Activated T-helper 1 cell treated with anti-CD3 and anti-CD28 coated beads, Interleukin-12 subunit alpha, Interleukin-12 subunit beta, Interleukin-2, Interleukin-4 antibody, amounts not matched to agents 30 ng/mL and 10 ng/mL and 1 ng/mL, durations not matched to agents 14 hours and 24 hours and 36 hours (primary cell): Measurements from ENCODE around the gene FBXO10. TPM values are rescaled to one million over a fixed set of nuclear protein-coding genes. Genes with fewer than 3 reads are reported as not detected.
A peak's percentile ranks its signal among the peaks of the same experiment; 100 is the strongest.
"Not testable (repeated sequence)": the region's sequence is repeated elsewhere in the genome, so short reads cannot be mapped to it uniquely, and the experiment has no call there.

Experiments used
- DNase-seq: peaks from one replicate; pipeline ENCODE4 v3.0.0; 2021; ENCODE audit warnings: low spot score
- H3K27ac Mint-ChIP-seq: one replicate; pipeline ENCODE4 v1.8.0; 2021; ENCODE audit warnings: mild to moderate bottlenecking, mixed read lengths
- H3K27me3 Mint-ChIP-seq: one replicate; pipeline ENCODE4 v1.8.0; 2022; ENCODE audit warnings: mild to moderate bottlenecking, moderate library complexity, mixed read lengths; ENCODE audit not compliant: insufficient read depth
- H3K36me3 Mint-ChIP-seq: one replicate; pipeline ENCODE4 v1.8.0; 2021; ENCODE audit warnings: low read depth, mixed read lengths
- H3K4me1 Mint-ChIP-seq: one replicate; pipeline ENCODE4 v1.8.0; 2021; ENCODE audit warnings: low read depth, mixed read lengths
- H3K4me3 Mint-ChIP-seq: one replicate; pipeline ENCODE4 v1.8.0; 2021; ENCODE audit warnings: mild to moderate bottlenecking, moderate library complexity, mixed read lengths
- H3K9me3 Mint-ChIP-seq: one replicate; pipeline ENCODE4 v1.8.0; 2021; ENCODE audit warnings: mixed read lengths
- intact Hi-C: fragments of 100-400 bp; cut with micrococcal nuclease; formaldehyde crosslinking; loops from one replicate; pipeline ENCODE4 v1.15.1; 2024
- total RNA-seq: library from RNA; stranded (reverse); gene quantifications from 2 replicates; pipeline ENCODE4 v1.2.3, GENCODE V29; 2022

Gene FBXO10
- total RNA-seq, 1 donor from 2014 or later, result 2.9 TPM

GRCh38 chr9:37534901-37535300, 41.3 kb downstream of the FBXO10 start:
- intact Hi-C loops, result no loop called here
- Mint-ChIP-seq H3K9me3 (no peaks in the 10 kb centered on the region), H3K27me3 (no peaks in the 10 kb centered on the region), H3K4me1 (no peaks in the 10 kb centered on the region), H3K36me3 (no peaks in the 10 kb centered on the region), H3K27ac (no peak overlapping the region), H3K4me3 (no peak overlapping the region)
- DNase-seq, result no peak

GRCh38 chr9:37534412-37534811, 41.8 kb downstream of the FBXO10 start:
- no peaks in the 10 kb centered on the region for H3K9me3 Mint-ChIP-seq
- H3K27ac Mint-ChIP-seq, result no peak overlapping the region
- no peak for DNase-seq
- H3K4me3 Mint-ChIP-seq, result no peak overlapping the region
- intact Hi-C loops, result no loop called here
- H3K27me3 Mint-ChIP-seq, result no peaks in the 10 kb centered on the region
- no peaks in the 10 kb centered on the region for H3K36me3 Mint-ChIP-seq
- no peaks in the 10 kb centered on the region for H3K4me1 Mint-ChIP-seq

- H3K4me3 Mint-ChIP-seq, result no peak overlapping the region
- H3K36me3 Mint-ChIP-seq, result no peaks in the 10 kb centered on the region
- intact Hi-C loops, result no loop called here
- no peaks in the 10 kb centered on the region for H3K9me3 Mint-ChIP-seq
- H3K27me3 Mint-ChIP-seq, result no peaks in the 10 kb centered on the region
- no peak for DNase-seq
- H3K27ac Mint-ChIP-seq, result no peak overlapping the region
- H3K4me1 Mint-ChIP-seq, result peaks cover 5% of the 10 kb centered on the region
Measured at GRCh38 chr9:37531699-37532098, 44.5 kb downstream of the FBXO10 start.

DNA sequence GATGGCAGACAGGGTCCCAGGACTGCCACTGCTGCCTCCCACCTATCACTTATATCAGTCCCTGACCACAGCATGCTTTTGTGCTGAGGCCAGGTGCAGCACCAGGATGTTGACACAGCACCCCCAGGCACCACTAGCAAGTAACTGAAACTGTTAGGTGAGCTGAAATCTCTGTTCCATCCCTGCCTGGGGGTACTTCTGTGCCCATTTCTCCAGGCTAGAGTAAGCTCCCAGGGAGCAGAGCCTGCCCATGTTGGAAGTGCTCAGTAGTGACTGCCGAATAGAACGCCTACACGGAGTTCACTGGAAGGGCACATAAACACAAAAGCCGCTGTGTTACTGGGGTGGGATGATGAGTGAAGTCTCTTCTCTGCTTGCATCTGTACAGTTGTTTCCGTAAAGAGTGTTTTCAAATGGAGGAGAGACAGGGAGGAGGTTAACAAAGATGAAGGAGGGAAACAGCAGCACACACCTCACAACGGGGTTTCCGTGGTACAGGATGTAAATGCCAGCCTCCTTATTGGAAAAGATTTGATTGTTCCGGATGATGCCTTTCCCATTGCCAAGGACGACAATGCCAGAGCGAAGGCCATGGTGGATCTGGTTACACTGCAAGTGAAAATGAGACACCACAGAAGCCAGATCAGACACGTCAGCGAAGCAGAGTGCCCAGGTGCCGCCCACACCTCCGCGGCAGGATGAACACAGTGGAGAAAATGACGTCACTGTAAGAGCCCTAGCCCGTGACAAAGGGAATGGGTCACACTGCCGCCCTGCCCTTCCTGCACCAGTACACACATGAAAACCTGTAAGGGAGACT, 47.3 kb downstream of the FBXO10 start:
- Mint-ChIP-seq H3K4me3 (no peak overlapping the region), H3K9me3 (no peaks in the 10 kb centered on the region), H3K27ac (peak overlapping the region; percentile 67), H3K4me1 (peaks cover 5% of the 10 kb centered on the region), H3K27me3 (no peaks in the 10 kb centered on the region), H3K36me3 (no peaks in the 10 kb centered on the region)
- intact Hi-C loops, result no loop called here
- peak; percentile 9 for DNase-seq

DNA sequence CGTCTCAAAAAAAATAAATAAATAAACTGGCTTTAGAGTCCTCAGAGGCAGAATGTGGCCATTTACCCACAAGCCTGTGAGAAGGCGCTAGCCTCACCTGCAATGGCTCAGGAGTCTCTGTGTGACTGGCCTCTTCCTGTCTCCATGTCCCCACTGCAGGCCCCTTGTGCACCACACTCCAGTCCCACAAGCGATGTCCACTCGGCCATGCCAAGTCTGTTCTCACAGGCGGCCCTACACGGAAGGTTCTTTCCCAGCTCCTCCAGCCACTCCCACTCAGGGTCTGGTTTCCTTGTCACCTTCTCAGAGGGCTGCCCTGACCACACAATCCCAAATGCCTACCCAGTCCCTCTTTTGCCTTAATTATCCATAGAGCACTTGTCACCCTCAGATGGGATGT, 52.3 kb downstream of the FBXO10 start:
- no peaks in the 10 kb centered on the region for H3K27me3 Mint-ChIP-seq
- no peak overlapping the region for H3K27ac Mint-ChIP-seq
- intact Hi-C loops, result no loop called here
- H3K9me3 Mint-ChIP-seq, result no peaks in the 10 kb centered on the region
- no peak for DNase-seq
- no peak overlapping the region for H3K4me3 Mint-ChIP-seq
- peaks cover 2% of the 10 kb centered on the region for H3K4me1 Mint-ChIP-seq
- H3K36me3 Mint-ChIP-seq, result no peaks in the 10 kb centered on the region

- Mint-ChIP-seq H3K27me3 (no peaks in the 10 kb centered on the region), H3K4me1 (no peaks in the 10 kb centered on the region), H3K36me3 (no peaks in the 10 kb centered on the region), H3K27ac (no peak overlapping the region), H3K4me3 (no peak overlapping the region), H3K9me3 (no peaks in the 10 kb centered on the region)
- intact Hi-C loops, result no loop called here
- no peak for DNase-seq
Measured at GRCh38 chr9:37522971-37523370, 53.2 kb downstream of the FBXO10 start.

DNA sequence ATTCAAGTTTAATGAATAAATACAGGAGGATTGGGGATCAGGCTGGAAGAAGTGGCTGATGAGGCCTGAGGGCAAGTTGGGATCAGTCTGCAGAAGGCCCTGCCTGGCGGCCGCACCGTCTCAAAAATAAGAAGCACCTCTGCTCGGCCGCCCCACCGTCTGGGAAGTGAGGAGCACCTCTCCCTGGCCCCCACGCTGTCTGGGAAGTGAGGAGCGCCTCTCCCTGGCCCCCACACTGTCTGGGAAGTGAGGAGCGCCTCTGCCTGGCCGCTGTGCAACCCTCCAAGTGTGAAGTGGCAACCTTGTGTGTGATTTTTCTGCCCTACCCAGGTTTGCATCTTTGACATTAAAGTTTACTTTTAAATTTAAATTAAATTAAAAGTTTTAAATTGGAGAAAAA, 55.1 kb downstream of the FBXO10 start:
- Mint-ChIP-seq H3K4me3 (no peak overlapping the region), H3K4me1 (no peaks in the 10 kb centered on the region), H3K9me3 (no peaks in the 10 kb centered on the region), H3K27me3 (no peaks in the 10 kb centered on the region), H3K36me3 (no peaks in the 10 kb centered on the region), H3K27ac (no peak overlapping the region)
- no peak for DNase-seq
- intact Hi-C loops, result no loop called here

- intact Hi-C loops, result no loop called here
- no peaks in the 10 kb centered on the region for H3K27me3 Mint-ChIP-seq
- no peaks in the 10 kb centered on the region for H3K36me3 Mint-ChIP-seq
- H3K27ac Mint-ChIP-seq, result no peak overlapping the region
- no peak for DNase-seq
- H3K4me3 Mint-ChIP-seq, result no peak overlapping the region
- no peaks in the 10 kb centered on the region for H3K9me3 Mint-ChIP-seq
- H3K4me1 Mint-ChIP-seq, result no peaks in the 10 kb centered on the region
Measured at GRCh38 chr9:37520641-37521040, 55.5 kb downstream of the FBXO10 start.

GRCh38 chr9:37517923-37518322, 58.3 kb downstream of the FBXO10 start:
- intact Hi-C loops, result no loop called here
- no peaks in the 10 kb centered on the region for H3K9me3 Mint-ChIP-seq
- no peak for DNase-seq
- H3K4me3 Mint-ChIP-seq, result no peak overlapping the region
- H3K4me1 Mint-ChIP-seq, result peaks cover 6% of the 10 kb centered on the region
- no peaks in the 10 kb centered on the region for H3K27me3 Mint-ChIP-seq
- no peak overlapping the region for H3K27ac Mint-ChIP-seq
- H3K36me3 Mint-ChIP-seq, result no peaks in the 10 kb centered on the region

DNA sequence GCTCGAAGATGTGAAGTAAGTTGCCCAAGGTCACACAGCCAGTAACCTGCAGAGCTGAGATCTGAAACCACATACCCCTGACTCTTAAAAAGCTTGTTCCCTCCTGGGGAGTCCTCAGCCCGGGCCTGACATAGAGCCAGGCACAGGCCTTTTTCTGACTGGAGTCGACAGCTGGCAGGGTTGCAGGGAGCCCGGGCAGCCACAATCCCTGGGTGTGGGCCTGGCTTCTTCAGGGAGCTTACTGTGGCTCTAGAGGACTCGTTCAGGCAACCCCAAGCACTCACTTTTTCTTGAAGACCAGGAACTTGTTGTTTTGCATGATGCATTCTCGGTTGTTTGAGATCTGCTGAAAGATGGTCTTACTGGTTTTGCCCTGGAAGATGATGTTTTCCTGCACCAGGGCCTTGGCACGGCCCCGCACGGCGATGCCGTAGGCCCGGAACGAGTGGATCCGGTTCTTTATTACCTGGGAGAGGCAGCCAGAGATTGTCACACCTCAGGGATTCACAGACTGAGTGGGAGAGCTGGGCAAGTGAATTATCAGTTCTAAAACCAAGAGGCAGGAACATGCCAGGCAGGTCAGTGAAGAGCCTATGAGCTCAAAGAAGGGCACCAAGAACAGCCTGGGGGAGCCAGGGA, 60.4 kb downstream of the FBXO10 start:
- no peak for DNase-seq
- intact Hi-C loops, result no loop called here
- Mint-ChIP-seq H3K4me1 (peaks cover 6% of the 10 kb centered on the region), H3K36me3 (no peaks in the 10 kb centered on the region), H3K27ac (no peak overlapping the region), H3K9me3 (no peaks in the 10 kb centered on the region), H3K27me3 (no peaks in the 10 kb centered on the region), H3K4me3 (no peak overlapping the region)

- H3K4me1 Mint-ChIP-seq, result peaks cover 6% of the 10 kb centered on the region
- no peak overlapping the region for H3K4me3 Mint-ChIP-seq
- intact Hi-C loops, result no loop called here
- DNase-seq, result no peak
- H3K27ac Mint-ChIP-seq, result peak overlapping the region; percentile 36
- H3K9me3 Mint-ChIP-seq, result no peaks in the 10 kb centered on the region
- H3K27me3 Mint-ChIP-seq, result no peaks in the 10 kb centered on the region
- no peaks in the 10 kb centered on the region for H3K36me3 Mint-ChIP-seq
Measured at GRCh38 chr9:37514999-37515398, 61.2 kb downstream of the FBXO10 start.

- H3K4me3 Mint-ChIP-seq, H3K9me3 Mint-ChIP-seq, DNase-seq, H3K27me3 Mint-ChIP-seq, H3K36me3 Mint-ChIP-seq, H3K4me1 Mint-ChIP-seq, intact Hi-C loops, H3K27ac Mint-ChIP-seq: not testable (repeated sequence)
Measured at GRCh38 chr9:37514415-37514814, 61.8 kb downstream of the FBXO10 start.

DNA sequence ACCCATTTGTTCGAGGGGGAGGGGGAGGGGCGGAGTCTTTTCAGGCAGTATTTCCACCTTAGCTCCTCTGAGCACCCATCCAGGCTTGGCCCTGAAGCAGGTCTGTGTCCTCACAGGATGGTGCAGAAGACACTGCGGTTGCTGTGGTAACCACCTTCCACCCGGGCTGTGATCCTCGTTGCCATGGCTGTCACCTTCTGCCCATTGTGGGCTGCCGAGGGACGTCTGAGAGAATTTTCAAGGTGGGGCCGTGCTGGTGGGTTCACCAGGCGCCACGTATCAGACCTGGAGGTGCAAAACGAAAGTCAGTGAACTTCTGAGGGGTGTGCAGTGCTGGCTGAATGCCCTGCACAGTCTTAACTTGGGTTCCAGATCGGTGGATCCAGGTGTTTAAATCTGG, 63.7 kb downstream of the FBXO10 start:
- H3K9me3 Mint-ChIP-seq, result no peaks in the 10 kb centered on the region
- no peaks in the 10 kb centered on the region for H3K27me3 Mint-ChIP-seq
- H3K36me3 Mint-ChIP-seq, result peaks cover 5% of the 10 kb centered on the region
- intact Hi-C loops, result no loop called here
- no peak for DNase-seq
- no peak overlapping the region for H3K4me3 Mint-ChIP-seq
- H3K4me1 Mint-ChIP-seq, result peaks cover 6% of the 10 kb centered on the region
- H3K27ac Mint-ChIP-seq, result no peak overlapping the region
